ENCODE results near the gene MAP3K14. TPM values are rescaled to one million over a fixed set of nuclear protein-coding genes. Genes with fewer than 3 reads are reported as not detected.

MAP3K14 gene
- total RNA-seq, 1 experiment from 2014 or later = 7.8 TPM

DNA sequence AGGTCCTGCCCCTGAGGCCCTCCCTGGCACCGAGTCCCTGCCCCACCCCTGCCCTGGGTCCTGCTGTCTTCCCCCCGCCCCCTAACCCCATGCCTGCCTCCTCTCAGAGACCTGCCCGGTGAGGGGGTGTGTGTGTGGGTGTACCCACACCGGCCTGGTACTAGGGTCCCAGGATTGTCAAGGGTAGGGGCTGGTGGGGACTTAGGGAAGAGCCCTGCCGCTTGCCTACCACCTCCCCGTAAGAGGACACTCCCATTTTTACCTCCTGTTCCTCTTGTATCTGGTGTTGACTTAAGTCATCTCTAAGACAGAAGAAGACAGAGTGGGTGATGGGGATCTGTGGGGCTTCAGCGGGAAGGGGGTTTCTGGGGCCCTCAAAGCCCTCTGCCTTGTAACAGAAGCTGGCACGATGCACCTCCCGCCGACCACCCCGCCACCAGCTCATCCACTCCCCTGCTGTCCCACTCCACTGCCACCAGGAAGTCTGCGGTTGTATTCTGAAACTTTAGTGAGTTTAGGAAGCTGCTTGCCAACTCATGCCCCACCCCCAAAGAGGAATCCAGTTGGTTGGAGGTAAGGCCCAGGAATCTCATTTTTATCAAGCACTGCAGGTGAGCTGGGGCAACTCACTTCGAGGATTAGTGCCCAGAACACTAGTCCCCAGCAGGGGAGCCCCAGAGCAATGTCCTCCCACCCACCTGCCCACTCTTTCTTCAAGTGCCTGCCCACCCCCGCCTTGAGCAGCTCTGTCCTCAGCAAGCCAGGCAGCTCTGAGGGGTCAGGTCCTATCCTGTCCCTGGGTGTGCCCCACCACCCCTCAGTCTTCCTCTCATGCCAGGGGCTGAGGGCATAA lies 60.5 kb downstream of the MAP3K14 start:
- Histone ChIP-seq H3K9ac (ENCODE audit: extremely low read depth, insufficient read length, low read length) (no peak overlapping the region), H3K56ac (ENCODE audit: insufficient read length, low read depth, low read length) (no peak overlapping the region), H3K4ac (ENCODE audit: low read depth, low read length) (no peak overlapping the region), H3K14ac (ENCODE audit: insufficient read depth, low read length) (no peak overlapping the region), H3K23ac (ENCODE audit: insufficient read length, low read depth, low read length) (no peak overlapping the region), H2BK12ac (ENCODE audit: insufficient read length, low read depth, low read length) (no peak overlapping the region), H2BK20ac (ENCODE audit: low read depth, low read length, poor library complexity, severe bottlenecking) (no peak overlapping the region), H3K27me3 (ENCODE audit: insufficient read depth, low read length) (no peaks in the 10 kb centered on the region), H3K79me2 (ENCODE audit: insufficient read depth, low read length) (no peaks in the 10 kb centered on the region), H2BK15ac (ENCODE audit: low read depth, low read length) (no peak overlapping the region), H4K91ac (ENCODE audit: insufficient read length, low read depth, low read length) (no peak overlapping the region), H4K20me1 (ENCODE audit: control insufficient read depth, insufficient read depth, insufficient read length) (no peaks in the 10 kb centered on the region), H3K23me2 (ENCODE audit: insufficient read length, low read depth, low read length, poor library complexity, severe bottlenecking) (no peaks in the 10 kb centered on the region), H3K4me1 (ENCODE audit: insufficient read depth, low read length) (peaks cover 4% of the 10 kb centered on the region; the same call in 1 of the 2 replicates), H3T11ph (ENCODE audit: low read length) (no peak overlapping the region), H2BK120ac (ENCODE audit: low read depth, low read length, poor library complexity, severe bottlenecking) (no peak overlapping the region), H4K8ac (replicated peaks; ENCODE audit: insufficient read length, low read depth, low read length) (no peak overlapping the region), H3K79me1 (ENCODE audit: insufficient read depth, low read depth, low read length, poor library complexity, severe bottlenecking) (no peaks in the 10 kb centered on the region), H3K18ac (ENCODE audit: insufficient read length, low read depth, low read length) (no peak overlapping the region), H2AK5ac (ENCODE audit: insufficient read length, low read length) (no peak overlapping the region), H3K27ac (ENCODE audit: insufficient read length, low read depth, low read length) (no peak overlapping the region), H3K9me3 (ENCODE audit: control insufficient read depth, low read depth, low read length) (no peaks in the 10 kb centered on the region), H2BK5ac (ENCODE audit: insufficient read length, low read length) (no peak overlapping the region), H2AFZ (ENCODE audit: low read length) (no peak overlapping the region), H3K4me2 (ENCODE audit: insufficient read depth, insufficient read length, low read length) (no peak overlapping the region), H4K5ac (ENCODE audit: insufficient read length, low read depth, low read length) (no peak overlapping the region)
- peaks cover 25% of the 10 kb centered on the region for H3K27me3 Mint-ChIP-seq (ENCODE audit: low read depth)
- H3K36me3 Mint-ChIP-seq (ENCODE audit: insufficient read depth in 1 of 3, low read depth in 3 of 3) = peaks cover 0 to 6% (median 0%) of the 10 kb centered on the region in 3 experiments; a peak in 1 of 7 replicates
- H3K4me3 Mint-ChIP-seq = peak overlapping the region in 1 of 2 experiments; percentile 10; a peak in 2 of 5 replicates
- TF ChIP-seq CTCF (conservative IDR thresholded peaks at IDR 0.05) = peak; percentile 40; the same call in 2 of the 3 replicates
- DNase-seq = peak; percentile 60
- peak overlapping the region in 1 of 3 experiments; percentile 44; a peak in 1 of 7 replicates for H3K27ac Mint-ChIP-seq
- peaks cover 31 to 34% of the 10 kb centered on the region in 2 experiments for H3K4me1 Mint-ChIP-seq
- H3K9me3 Mint-ChIP-seq = no peaks in the 10 kb centered on the region
- no CpG with 5 or more reads among the region's 14 CpGs for WGBS (ENCODE audit: extremely low coverage, insufficient read length, low lambda C conversion rate)
